NCI-H510A (cell line): Measurements from ENCODE around the gene PMM1.

ENCODE experiments used
- DNase-seq: peaks from one replicate; lab custom pipeline; 2025; lab: John Stamatoyannopoulos, UW

The PMM1 gene

DNA sequence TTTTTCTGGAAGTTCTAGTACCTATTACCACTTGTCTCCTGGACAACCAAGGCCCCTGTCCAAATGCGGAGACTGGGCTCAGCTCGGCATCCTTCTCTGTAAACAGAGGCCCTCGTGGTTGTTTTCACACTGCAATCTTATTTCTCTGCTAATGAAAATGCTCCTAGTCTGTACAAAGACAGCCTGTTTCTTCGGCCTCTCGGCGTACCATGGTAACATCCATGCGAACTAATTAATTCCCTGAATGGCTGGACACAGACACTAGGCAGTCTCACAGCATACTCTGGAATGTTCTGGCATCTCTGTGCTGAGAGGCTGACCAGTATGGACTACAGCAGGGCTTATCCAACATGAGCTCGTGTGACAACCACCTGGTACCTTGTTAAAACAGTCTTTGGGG is 51.1 kb downstream of the PMM1 start:
- DNase-seq = no peak

DNA sequence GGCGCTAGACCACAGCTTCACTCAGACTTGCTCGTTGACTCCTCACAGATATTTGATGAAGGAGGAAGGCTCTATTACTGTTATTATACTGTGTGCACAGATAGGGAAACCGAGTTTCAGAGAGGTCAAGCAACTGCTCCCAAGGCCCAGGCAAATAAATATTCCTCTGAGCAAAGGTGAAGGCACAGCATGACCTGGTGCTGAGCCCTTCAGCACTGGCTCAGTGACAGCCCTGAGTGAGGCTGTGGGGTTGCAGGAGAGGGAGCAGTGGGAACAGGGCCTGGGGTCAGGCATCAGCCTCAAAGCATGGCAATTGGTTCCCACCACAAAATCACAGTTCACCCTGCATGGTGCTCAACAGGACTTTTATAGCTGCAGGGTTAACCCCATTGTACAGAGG is 52.4 kb downstream of the PMM1 start:
- DNase-seq = no peak

DNA sequence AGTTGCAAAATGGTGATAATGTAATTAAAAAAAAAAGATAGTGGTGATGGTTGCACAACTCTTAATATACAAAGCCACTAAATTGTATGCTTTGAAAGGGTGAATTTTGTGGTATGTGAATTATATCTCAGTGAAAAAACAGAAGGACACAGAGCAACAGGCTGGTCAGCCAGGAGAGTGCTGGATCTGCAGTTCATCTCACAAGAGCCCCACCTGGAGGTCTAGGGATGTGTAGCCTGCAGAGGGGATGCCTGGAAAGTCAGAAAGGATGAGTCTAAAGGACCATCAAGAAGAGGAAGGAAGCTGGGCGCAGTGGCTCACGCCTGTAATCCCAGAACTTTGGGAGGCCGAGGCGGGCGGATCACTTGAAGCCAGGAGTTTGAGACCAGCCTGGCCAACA is 54.4 kb downstream of the PMM1 start:
- DNase-seq = peak; percentile 10

DNA sequence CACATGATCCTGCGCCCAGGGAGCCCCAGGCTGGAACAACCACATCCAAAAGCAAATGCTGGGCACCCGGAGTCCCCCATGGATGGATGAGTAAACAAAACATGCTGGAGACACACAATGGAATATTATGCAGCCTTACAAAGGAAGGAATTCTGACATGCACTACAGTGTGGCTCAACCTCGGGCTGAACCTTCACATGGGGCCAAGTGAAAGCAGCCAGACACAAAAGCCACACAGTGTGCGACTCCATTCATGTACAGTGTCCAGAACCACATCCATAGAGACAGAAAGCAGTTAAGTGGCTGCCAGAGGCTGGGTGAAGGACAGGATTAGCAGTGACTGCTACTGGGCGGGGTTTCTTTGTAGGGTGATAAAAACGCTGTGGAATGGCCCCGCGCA is 55.4 kb downstream of the PMM1 start:
- no peak for DNase-seq

DNA sequence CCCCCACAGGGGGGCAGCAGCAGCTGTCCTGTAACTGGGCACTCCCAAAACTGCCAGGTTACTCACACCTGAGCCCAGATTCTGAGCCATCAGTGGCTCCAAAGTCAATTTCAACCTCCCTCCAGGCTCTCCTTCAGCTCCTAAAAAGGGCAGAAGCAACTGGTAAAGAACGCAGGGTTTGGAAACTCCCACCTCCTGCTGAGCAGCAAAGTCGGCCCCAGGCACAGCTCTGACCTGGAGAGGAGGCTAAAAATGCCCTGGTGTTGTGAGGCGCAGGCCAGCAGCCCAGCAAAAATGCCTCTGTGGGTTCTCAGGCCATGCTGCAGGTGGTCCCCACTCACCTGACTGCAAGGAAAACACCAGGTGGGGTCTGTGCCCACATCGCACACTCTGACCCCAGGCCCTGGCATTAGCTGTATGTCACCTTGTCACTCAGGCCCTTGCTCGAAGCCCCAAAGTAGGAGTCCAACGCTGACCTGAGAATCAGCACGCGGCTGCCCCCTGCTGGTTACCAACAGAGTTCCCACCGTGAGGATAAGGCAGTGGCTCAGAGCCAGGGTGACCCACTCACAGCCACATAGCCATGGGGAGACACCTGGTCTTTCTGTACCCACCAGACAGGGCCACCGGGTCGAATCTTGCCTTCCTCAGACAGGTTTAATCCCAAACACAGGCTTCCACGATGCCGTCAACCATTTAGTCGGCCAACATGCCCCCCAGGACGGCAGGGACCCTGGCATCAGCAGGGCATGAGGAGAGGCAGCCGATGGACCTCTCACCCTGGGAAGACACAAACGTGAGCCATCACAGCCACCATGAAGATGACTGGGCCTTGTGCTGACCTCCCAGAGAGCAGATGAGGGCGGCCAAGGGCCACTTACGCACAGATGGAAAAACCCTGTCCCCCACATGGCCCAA is 56.5 kb downstream of the PMM1 start:
- peak; percentile 35 for DNase-seq

DNA sequence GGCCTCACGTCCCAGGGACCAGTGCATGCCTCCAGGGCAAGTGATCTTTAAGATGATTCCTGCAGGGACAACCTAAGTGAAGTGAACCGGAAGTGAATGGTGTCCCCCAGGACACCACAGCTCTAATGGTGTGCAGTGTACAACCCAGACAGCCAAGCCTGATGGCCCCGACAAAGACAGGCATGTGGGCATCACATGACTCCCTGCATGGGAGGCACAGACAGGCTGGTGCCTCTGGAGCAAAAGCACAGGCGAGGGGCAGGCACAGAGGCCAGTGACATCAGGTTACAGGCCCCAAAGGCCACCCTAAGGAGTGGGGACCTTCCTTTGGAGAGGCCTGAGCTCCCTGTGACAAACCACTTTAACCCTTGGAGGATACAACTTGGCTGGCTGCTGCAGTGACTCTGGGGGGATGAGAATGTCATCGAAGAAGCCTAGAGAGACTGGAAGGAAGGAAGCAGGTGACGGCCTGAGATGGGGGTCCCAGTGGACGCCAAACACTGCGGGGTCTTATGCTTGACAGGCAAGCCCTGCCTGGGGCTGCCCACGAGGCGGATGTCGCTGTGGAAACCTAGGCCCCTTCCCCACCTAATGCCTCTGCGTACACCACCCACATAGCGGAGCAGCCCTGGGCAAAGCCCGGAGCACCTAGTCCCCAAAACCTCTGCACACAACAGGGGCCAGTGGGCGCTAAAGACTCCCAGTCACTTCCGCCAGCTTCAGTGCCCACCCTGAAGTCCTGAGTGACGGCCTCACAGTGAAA is 57.7 kb downstream of the PMM1 start:
- no peak for DNase-seq

DNA sequence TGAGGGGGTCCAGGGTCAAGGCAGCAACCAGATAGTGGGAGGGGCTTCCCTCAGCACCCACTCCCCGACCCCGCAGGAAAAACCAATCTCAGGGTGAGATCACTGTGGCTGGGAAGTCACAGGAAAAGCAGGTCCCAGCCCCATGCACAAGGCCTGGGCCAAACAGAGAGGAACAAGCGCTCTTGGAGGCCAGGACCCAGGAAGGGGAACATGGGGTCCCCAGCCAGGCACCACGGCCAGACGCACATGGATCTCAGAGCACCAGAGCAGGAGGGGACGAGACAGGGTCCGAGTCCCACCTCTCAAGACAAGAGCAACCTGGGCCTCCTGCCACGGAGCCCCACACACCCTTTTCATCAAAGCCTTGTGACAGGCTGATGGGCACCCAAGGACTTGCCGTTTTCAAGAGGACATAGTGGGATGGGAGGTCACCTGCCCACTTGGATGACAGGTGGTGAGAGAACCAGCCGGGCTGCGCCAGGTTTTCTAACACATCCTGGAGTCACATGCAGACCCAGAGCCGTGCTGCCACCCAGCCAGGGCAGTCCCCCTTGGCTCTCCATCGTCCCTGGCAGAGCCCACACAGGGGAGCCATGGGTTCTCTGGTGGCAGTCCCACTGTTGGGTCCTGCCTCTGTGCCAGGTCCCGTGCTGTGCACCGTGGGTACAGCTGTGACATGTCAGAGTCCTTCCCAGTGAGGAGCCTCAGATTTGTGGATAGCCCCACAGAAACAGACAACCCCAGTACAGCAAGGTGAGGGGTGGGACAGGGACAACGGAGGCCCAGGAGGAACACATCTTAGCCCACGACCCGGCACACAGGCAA is 58.5 kb downstream of the PMM1 start:
- DNase-seq = no peak

DNA sequence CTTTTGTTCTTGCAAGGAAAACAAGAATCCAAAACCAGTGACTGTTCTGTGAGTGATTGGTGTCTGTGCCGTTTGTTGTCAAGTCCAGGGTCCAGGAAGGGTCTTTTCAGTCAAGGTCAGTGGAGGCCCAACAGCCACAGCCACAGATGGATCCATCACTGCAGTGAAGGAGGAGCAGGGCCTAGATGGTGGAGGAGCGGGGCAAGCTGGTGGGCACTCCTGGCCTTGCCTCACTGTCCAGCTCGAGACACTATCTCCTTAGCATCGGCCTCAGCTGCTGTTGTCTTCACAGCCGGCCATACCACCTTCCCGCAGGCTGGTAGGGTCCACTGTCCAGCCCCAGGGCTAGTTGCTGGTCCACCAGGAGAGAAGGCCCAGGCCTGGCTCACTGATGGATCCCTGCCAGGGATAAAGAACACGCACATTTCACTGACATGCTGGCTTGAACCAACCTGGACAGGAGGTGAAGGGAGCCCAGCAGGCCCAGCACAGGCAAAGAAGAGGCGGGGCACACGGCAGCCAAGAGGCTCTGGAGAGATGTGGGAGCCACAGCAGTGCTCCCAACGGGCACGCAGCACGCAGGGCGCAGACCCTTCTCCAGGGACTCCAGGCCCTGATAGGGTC is 60.6 kb downstream of the PMM1 start:
- DNase-seq = no peak

DNA sequence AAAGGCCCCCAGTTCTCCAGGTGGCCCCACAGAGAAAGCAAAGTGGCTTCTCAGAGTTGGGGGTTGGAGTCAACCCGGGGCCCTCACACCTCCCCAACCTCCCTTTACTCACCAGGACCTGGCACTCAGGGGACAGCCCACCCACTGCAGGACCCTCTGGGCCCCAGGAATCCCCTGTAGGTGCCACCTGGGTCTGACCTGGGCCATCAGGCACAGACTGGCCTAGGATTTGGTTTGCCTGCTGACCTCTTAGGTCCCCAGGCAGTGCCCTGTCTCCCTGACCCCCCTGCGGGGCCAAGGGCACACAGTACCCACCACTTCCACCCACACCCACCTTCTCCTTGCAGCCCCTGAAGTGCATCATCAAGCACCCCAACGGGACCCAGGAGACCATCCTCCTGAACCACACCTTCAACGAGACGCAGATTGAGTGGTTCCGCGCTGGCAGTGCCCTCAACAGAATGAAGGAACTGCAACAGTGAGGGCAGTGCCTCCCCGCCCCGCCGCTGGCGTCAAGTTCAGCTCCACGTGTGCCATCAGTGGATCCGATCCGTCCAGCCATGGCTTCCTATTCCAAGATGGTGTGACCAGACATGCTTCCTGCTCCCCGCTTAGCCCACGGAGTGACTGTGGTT is 61.4 kb downstream of the PMM1 start:
- no peak for DNase-seq
